HL-60 (cell line): ENCODE data around the gene ARR3.
A peak's percentile ranks its signal among the peaks of the same experiment; 100 is the strongest.

Experiments
- GABPA ChIP-seq: IDR thresholded peaks from 2 replicates; pipeline ENCODE4 v1.6.1; 2012; ENCODE audit warnings: low read depth
- POLR2AphosphoS5 ChIP-seq: IDR thresholded peaks from 2 replicates; pipeline ENCODE4 v1.6.1; 2012; ENCODE audit warnings: low read depth
- SPI1 ChIP-seq: IDR thresholded peaks from 2 replicates; pipeline ENCODE4 v1.6.1; 2012; ENCODE audit warnings: low read depth, mild to moderate bottlenecking, borderline replicate concordance
- TF ChIP-seq, protein P1 (sequence below): IDR thresholded peaks from one replicate; pipeline ENCODE4 v1.5.1; 2011; ENCODE audit warnings: low read length, control low read depth, inconsistent platforms; ENCODE audit not compliant: insufficient read depth
- TF ChIP-seq, protein P2 (sequence below): IDR thresholded peaks from 2 replicates; pipeline ENCODE4 v1.6.1; 2012; ENCODE audit warnings: low read depth; ENCODE audit not compliant: insufficient replicate concordance

- TF ChIP-seq, protein P1, sequence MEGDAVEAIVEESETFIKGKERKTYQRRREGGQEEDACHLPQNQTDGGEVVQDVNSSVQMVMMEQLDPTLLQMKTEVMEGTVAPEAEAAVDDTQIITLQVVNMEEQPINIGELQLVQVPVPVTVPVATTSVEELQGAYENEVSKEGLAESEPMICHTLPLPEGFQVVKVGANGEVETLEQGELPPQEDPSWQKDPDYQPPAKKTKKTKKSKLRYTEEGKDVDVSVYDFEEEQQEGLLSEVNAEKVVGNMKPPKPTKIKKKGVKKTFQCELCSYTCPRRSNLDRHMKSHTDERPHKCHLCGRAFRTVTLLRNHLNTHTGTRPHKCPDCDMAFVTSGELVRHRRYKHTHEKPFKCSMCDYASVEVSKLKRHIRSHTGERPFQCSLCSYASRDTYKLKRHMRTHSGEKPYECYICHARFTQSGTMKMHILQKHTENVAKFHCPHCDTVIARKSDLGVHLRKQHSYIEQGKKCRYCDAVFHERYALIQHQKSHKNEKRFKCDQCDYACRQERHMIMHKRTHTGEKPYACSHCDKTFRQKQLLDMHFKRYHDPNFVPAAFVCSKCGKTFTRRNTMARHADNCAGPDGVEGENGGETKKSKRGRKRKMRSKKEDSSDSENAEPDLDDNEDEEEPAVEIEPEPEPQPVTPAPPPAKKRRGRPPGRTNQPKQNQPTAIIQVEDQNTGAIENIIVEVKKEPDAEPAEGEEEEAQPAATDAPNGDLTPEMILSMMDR, result no peak
- no peak for TF ChIP-seq POLR2AphosphoS5
- TF ChIP-seq SPI1, result no peak
- TF ChIP-seq, protein P2, sequence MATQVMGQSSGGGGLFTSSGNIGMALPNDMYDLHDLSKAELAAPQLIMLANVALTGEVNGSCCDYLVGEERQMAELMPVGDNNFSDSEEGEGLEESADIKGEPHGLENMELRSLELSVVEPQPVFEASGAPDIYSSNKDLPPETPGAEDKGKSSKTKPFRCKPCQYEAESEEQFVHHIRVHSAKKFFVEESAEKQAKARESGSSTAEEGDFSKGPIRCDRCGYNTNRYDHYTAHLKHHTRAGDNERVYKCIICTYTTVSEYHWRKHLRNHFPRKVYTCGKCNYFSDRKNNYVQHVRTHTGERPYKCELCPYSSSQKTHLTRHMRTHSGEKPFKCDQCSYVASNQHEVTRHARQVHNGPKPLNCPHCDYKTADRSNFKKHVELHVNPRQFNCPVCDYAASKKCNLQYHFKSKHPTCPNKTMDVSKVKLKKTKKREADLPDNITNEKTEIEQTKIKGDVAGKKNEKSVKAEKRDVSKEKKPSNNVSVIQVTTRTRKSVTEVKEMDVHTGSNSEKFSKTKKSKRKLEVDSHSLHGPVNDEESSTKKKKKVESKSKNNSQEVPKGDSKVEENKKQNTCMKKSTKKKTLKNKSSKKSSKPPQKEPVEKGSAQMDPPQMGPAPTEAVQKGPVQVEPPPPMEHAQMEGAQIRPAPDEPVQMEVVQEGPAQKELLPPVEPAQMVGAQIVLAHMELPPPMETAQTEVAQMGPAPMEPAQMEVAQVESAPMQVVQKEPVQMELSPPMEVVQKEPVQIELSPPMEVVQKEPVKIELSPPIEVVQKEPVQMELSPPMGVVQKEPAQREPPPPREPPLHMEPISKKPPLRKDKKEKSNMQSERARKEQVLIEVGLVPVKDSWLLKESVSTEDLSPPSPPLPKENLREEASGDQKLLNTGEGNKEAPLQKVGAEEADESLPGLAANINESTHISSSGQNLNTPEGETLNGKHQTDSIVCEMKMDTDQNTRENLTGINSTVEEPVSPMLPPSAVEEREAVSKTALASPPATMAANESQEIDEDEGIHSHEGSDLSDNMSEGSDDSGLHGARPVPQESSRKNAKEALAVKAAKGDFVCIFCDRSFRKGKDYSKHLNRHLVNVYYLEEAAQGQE, result peak; percentile 48
- no peak for TF ChIP-seq GABPA
These were observed 12.4 kb downstream of the ARR3 start for GRCh38 chrX:70280573-70280972.
